Measurements from ENCODE around the gene SVEP1.
A peak's percentile ranks its signal among the peaks of the same experiment; 100 is the strongest.

The SVEP1 gene

GRCh38 chr9:110602281-110602680 lies 22.7 kb upstream of the SVEP1 start:
- TF ChIP-seq POLR2A (IDR thresholded peaks at IDR 0.05; ENCODE audit: extremely low read depth, insufficient read length) = no peak
- no peak for TF ChIP-seq MYC (IDR thresholded peaks at IDR 0.05; ENCODE audit: low read depth, low read length)
- no peak for TF ChIP-seq MAX (IDR thresholded peaks at IDR 0.05; ENCODE audit: low read depth, low read length)
- no peak for TF ChIP-seq CTCF (IDR thresholded peaks at IDR 0.05; ENCODE audit: low read depth, low read length)
- DNase-seq (ENCODE audit: low read depth) = no peak
- no peak overlapping the region for H3K4me3 ChIP-seq (ENCODE audit: low read depth, low read length)

- no peak for DNase-seq (ENCODE audit: low read depth)
- no peak overlapping the region for H3K4me3 ChIP-seq (ENCODE audit: low read depth, low read length)
- TF ChIP-seq MYC (IDR thresholded peaks at IDR 0.05; ENCODE audit: low read depth, low read length) (no peak), CTCF (IDR thresholded peaks at IDR 0.05; ENCODE audit: low read depth, low read length) (no peak), MAX (IDR thresholded peaks at IDR 0.05; ENCODE audit: low read depth, low read length) (no peak), POLR2A (IDR thresholded peaks at IDR 0.05; ENCODE audit: extremely low read depth, insufficient read length) (no peak)
Observed at GRCh38 chr9:110601098-110601497, 21.6 kb upstream of the SVEP1 start.

GRCh38 chr9:110599468-110599867 lies 19.9 kb upstream of the SVEP1 start:
- no peak overlapping the region for H3K4me3 ChIP-seq (ENCODE audit: low read depth, low read length)
- TF ChIP-seq MYC (IDR thresholded peaks at IDR 0.05; ENCODE audit: low read depth, low read length) = no peak
- TF ChIP-seq POLR2A (IDR thresholded peaks at IDR 0.05; ENCODE audit: extremely low read depth, insufficient read length) = no peak
- TF ChIP-seq CTCF (IDR thresholded peaks at IDR 0.05; ENCODE audit: low read depth, low read length) = no peak
- DNase-seq (ENCODE audit: low read depth) = peak; percentile 35

- no peak for DNase-seq (ENCODE audit: low read depth)
- TF ChIP-seq CTCF (IDR thresholded peaks at IDR 0.05; ENCODE audit: low read depth, low read length) (no peak), MYC (IDR thresholded peaks at IDR 0.05; ENCODE audit: low read depth, low read length) (no peak), MAX (IDR thresholded peaks at IDR 0.05; ENCODE audit: low read depth, low read length) (no peak), POLR2A (IDR thresholded peaks at IDR 0.05; ENCODE audit: extremely low read depth, insufficient read length) (no peak)
- H3K4me3 ChIP-seq (ENCODE audit: low read depth, low read length) = no peak overlapping the region
Observed at GRCh38 chr9:110592044-110592830, 12.7 kb upstream of the SVEP1 start.

- no peak for TF ChIP-seq MYC (IDR thresholded peaks at IDR 0.05; ENCODE audit: low read depth, low read length)
- no peak for TF ChIP-seq CTCF (IDR thresholded peaks at IDR 0.05; ENCODE audit: low read depth, low read length)
- no peak for TF ChIP-seq POLR2A (IDR thresholded peaks at IDR 0.05; ENCODE audit: extremely low read depth, insufficient read length)
- TF ChIP-seq MAX (IDR thresholded peaks at IDR 0.05; ENCODE audit: low read depth, low read length) = no peak
- DNase-seq (ENCODE audit: low read depth) = no peak
- no peak overlapping the region for H3K4me3 ChIP-seq (ENCODE audit: low read depth, low read length)
Observed at GRCh38 chr9:110591526-110591925, 12.0 kb upstream of the SVEP1 start.
